Thoracic aorta (tissue), 2 donors: Measurements from ENCODE around the gene FAM156B. TPM values are rescaled to one million over a fixed set of nuclear protein-coding genes. Genes with fewer than 3 reads are reported as not detected.
"Not testable (repeated sequence)": the region's sequence is repeated elsewhere in the genome, so short reads cannot be mapped to it uniquely, and the experiment has no call there.

Experiments used
- ATAC-seq: fragments of 150-250 bp; one replicate; pipeline ENCODE4 v1.8.0; 2017; ENCODE audit warnings: low read depth; ENCODE audit not compliant: insufficient number of reproducible peaks, low FRiP score
- DNase-seq: peaks from one replicate; pipeline ENCODE4 v3.0.0-alpha.2; 2020; ENCODE audit warnings: low spot score
- H3K27ac ChIP-seq, 2 donors: fragments of 200-600 bp; sonication (generic); 1 replicate in 1 of 2; 2 replicates in 1 of 2; pipeline ENCODE4 v1.5.1; 2016; ENCODE audit warnings: mild to moderate bottlenecking in 2 of 2, moderate library complexity in 2 of 2
- H3K27me3 ChIP-seq: fragments of 200-600 bp; sonication (generic); replicated peaks from 2 replicates; pipeline ENCODE4 v1.6.0; 2016; ENCODE audit warnings: mild to moderate bottlenecking; ENCODE audit not compliant: insufficient read depth
- H3K36me3 ChIP-seq: fragments of 200-600 bp; sonication (generic); one replicate; pipeline ENCODE4 v1.5.1; 2016
- H3K4me1 ChIP-seq, 2 donors: fragments of 200-600 bp; sonication (generic); 1 replicate in 1 of 2; 2 replicates in 1 of 2; pipeline versions ENCODE4 v1.5.1 to v1.6.0; 2016; ENCODE audit warnings: low read depth in 2 of 2, mild to moderate bottlenecking in 1 of 2; ENCODE audit not compliant: control insufficient read depth in 1 of 2
- H3K4me3 ChIP-seq: fragments of 200-600 bp; sonication (generic); 2 replicates; pipeline ENCODE4 v1.5.1; 2016; ENCODE audit warnings: mild to moderate bottlenecking
- H3K9me3 ChIP-seq: fragments of 200-600 bp; sonication (generic); 2 replicates; pipeline ENCODE4 v1.5.1; 2016
- total RNA-seq, 2 donors: library from RNA; depleted of rRNA; stranded (reverse); fragments of >200 nt; gene quantifications; one replicate each; pipeline versions ENCODE4 v1.1.0 to v1.2.3, GENCODE V29; 2016
- TF ChIP-seq, protein P1 (sequence below): fragments of 200-600 bp; sonication (generic); IDR thresholded peaks from one replicate; pipeline ENCODE4 v1.5.1; 2019; ENCODE audit warnings: antibody characterized with exemption

Gene FAM156B, protein sequence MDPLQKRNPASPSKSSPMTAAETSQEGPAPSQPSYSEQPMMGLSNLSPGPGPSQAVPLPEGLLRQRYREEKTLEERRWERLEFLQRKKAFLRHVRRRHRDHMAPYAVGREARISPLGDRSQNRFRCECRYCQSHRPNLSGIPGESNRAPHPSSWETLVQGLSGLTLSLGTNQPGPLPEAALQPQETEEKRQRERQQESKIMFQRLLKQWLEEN
- 10 to 100 TPM; 18.0 to 37.6 TPM for total RNA-seq

DNA sequence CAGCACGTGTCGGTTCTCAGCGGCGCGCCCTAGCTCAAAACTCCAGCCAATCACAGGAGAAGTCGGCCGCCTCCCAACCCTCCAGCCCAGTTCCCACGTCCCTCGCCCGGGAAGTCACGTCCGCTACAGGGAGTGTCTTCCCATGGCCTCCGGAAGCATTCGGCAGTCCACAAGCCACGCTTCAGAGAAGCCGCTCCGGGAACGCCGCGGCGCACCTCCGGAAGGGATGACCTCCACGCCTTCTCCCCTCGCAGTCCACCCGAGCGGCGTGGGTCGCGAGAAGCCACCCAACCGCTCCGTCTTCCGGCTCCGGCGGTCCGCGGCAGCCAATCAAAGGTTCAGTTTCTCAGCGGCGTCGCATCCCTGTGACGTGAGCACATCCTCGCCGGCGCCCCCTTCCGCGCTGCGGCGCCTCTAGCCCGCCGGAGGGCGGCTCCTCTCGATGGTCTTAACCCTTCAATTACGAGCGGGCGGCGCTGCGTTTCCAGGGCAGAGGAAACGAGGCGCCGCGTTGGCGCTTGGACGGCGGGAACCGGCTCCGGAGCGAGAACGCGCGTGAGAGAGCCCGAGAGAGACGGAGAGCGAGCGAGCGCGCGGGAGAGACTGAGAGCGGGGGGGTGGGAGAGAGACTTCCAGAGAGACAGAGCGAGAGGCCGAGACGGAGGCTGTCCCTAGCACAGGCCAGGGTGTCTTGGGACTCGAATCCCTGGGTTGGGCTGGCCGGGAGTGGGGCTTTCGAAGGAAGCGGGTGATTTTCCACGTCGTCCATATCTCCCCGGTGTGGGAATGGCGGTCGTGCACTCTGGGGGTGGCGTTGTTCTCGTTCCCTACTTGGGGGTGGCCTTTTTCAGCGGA, at the start of gene FAM156B:
Gene FAM156B, plus strand, starts transcription at position 476 of the 855 bp plus-strand sequence. CDS start 9,896 bp downstream, outside the sequence.
- H3K36me3 ChIP-seq, H3K9me3 ChIP-seq, H3K27ac ChIP-seq, DNase-seq, H3K27me3 ChIP-seq, H3K4me1 ChIP-seq, H3K4me3 ChIP-seq: not testable (repeated sequence)
- peak; percentile 91 for ATAC-seq

DNA sequence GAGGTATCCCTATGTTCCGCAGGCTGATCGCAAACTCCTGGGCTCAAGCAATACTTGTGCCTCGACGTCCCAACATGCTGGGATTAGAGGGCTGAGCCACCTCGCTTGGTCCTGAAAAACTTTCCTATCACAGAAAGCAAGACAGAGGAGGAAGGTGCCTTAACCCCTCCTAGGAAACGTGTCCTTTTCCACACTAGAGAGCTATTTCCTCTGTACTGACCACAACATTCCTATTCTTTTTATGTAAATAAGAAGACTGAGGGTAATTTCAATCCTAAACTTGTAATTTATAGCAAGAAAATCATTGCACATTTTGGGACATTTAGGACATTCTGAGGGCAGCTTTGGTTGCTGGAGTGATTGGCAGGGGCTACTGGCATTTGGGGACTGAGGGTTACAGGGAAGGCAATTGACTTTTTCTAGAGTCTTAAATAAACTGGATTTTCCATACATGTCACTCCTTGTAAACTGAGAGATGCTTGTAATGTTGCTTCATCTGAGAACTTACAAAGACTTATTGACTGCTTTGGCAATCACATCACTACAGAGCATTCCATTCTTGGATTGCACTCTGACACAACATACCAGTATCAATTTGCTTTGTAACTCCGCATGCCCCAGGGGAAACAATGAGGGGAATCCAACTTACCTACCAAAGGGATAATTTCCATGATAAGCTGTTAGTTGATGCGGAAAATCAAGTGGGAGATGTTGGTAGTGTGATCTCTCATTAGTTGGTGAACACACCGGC, 44.8 kb upstream of the FAM156B start:
- no peak for DNase-seq
- Histone ChIP-seq H3K27ac (no peak overlapping the region), H3K4me3 (no peak overlapping the region), H3K9me3 (no peaks in the 10 kb centered on the region), H3K4me1 (no peaks in the 10 kb centered on the region), H3K36me3 (no peaks in the 10 kb centered on the region), H3K27me3 (no peaks in the 10 kb centered on the region)
- TF ChIP-seq, protein P1, sequence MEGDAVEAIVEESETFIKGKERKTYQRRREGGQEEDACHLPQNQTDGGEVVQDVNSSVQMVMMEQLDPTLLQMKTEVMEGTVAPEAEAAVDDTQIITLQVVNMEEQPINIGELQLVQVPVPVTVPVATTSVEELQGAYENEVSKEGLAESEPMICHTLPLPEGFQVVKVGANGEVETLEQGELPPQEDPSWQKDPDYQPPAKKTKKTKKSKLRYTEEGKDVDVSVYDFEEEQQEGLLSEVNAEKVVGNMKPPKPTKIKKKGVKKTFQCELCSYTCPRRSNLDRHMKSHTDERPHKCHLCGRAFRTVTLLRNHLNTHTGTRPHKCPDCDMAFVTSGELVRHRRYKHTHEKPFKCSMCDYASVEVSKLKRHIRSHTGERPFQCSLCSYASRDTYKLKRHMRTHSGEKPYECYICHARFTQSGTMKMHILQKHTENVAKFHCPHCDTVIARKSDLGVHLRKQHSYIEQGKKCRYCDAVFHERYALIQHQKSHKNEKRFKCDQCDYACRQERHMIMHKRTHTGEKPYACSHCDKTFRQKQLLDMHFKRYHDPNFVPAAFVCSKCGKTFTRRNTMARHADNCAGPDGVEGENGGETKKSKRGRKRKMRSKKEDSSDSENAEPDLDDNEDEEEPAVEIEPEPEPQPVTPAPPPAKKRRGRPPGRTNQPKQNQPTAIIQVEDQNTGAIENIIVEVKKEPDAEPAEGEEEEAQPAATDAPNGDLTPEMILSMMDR: no peak
- ATAC-seq: no peak

DNA sequence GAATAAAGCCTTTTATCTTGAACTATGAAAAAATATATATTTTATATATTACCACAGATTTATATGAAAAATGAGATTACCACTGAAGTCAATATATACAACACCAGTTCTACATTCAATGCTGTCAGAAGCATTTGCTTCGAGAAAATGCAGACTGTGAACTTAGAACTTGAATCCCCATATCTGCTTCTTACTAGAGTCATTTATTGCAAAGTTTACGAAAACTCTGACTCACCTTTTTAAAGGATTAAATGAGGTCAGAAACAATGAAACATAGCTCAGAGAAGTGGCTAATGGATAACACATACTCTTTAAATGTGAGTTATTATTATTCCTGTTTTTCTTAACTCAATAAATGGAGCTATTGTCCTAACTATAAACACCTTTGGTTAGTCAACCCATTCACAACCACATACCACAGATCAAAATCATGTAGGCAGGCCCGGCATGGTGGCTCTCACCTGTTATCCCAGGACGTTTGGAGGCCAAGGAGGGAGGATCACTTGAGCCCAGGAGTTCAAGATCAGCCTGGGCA, 40.1 kb upstream of the FAM156B start:
- not testable (repeated sequence) for ATAC-seq, H3K27me3 ChIP-seq, DNase-seq

DNA sequence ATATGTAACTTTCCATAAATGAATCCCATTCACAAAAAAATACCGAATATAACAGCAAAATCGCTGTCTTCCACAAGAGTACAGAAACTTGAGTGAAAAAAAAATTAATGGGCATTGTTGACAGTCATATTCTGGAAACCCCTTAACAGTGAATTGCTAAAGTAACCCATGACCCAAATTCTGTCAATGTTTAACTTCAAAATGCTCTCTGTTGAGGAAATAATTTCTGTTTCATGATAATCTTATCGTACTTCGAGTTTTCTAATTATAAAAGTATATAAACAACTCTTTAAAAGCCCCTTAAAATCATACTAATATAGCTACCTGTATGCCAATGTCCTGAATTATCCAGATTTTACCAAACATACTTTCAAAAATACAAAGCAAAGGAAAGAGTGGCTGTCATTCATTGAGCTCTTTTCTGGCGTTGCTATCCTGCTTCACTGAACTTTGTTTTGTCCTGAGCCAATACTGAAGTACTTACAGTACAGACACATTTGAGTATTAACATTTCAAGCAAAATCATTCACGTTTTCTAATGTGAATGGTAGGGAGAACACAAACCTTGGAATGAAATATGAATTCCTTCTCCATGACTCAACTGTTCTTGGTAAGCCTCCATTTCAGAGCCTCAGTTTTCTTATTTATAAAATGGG, 31.7 kb upstream of the FAM156B start:
- Histone ChIP-seq H3K27ac (no peak overlapping the region), H3K36me3 (no peaks in the 10 kb centered on the region), H3K4me1 (no peaks in the 10 kb centered on the region), H3K9me3 (no peaks in the 10 kb centered on the region), H3K4me3 (no peak overlapping the region), H3K27me3 (no peaks in the 10 kb centered on the region)
- TF ChIP-seq, protein P1: no peak
- no peak for DNase-seq
- ATAC-seq: no peak

More for the DNA sequence above, 40.1 kb upstream of the FAM156B start:
- H3K4me1 ChIP-seq, H3K27ac ChIP-seq, H3K36me3 ChIP-seq, H3K4me3 ChIP-seq, H3K9me3 ChIP-seq: not testable (repeated sequence)

DNA sequence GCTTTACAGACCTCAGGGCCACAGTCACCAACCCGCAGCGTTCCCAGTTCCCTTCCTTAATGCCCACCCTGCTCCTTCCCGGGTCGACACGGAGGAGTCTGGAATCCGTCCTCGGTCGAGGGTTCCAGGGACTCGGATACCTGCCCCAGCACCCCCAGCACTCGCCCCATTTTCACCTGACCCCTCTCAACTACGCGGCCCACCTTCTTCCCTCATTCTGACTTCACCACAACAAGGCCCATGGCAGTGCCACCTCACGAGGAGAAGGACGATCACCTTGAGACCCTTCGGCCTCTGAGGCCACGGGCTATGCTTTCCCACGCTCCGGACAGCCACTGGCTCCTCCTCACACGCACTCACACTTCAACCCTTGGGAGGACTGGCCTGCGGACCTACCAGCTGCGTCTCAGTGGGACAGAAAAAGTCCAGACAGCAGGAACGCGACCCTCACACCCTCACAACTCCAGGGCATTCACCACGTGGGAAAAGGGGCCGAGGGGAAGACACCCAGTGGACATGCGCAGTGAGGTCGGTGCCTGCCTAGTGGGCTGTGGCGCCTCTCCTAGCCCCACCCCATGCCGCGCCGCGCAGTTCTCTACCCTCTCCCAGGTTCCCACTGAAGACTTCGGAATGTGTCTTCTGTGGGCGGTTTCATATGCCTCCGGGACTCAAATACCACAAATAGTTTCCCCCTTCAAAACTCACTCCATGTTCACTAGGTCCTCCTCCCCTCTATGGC, 29.4 kb upstream of the FAM156B start, which contains the start of gene XAGE3:
Gene XAGE3, minus strand, starts transcription at position 474 of the 739 bp plus-strand sequence. CDS start 950 bp downstream, outside the sequence.
- TF ChIP-seq, protein P1: no peak
- ATAC-seq (no peak), DNase-seq (no peak)
- H3K27ac ChIP-seq: no peak within 1 kb of the TSS
- no peaks in the 10 kb centered on the region for H3K4me1 ChIP-seq
- no peaks in the 10 kb centered on the region for H3K27me3 ChIP-seq
- no peaks in the 10 kb centered on the region for H3K9me3 ChIP-seq
- H3K4me3 ChIP-seq: no peak within 1 kb of the TSS
- no peaks in the 10 kb centered on the region for H3K36me3 ChIP-seq
